ENCODE measurements around the gene CEP350.

DNA sequence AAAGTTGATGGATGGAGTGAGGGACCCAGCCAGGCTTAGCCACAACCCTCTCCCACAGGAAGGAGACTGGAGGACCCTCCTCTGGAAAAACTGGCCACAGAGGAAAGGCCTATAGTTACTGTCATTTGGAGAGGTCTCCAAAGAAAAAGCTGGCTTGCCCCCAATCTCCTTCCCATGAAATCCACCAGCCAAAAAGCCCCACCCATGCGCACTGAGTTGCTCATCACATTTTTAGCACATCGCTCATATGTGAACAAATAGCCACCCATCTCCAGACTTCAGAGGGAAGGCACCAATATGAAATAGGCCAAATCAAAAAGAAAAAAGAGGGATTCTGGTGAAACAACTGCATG is 163.1 kb downstream of the CEP350 start:
- TF ChIP-seq ZNF274 (IDR thresholded peaks at IDR 0.05; ENCODE audit: low read depth, low read length) (no peak), YY1 (IDR thresholded peaks at IDR 0.05; ENCODE audit: insufficient read depth, insufficient read length) (no peak)

All from NT2/D1 (cell line).